SK-N-SH (cell line): ENCODE measurements around the gene TGFB2. TPM values are rescaled to one million over a fixed set of nuclear protein-coding genes. Genes with fewer than 3 reads are reported as not detected.
A peak's percentile ranks its signal among the peaks of the same experiment; 100 is the strongest.

Experiments used
- CTCF ChIA-PET: fragments of 300-600, 350-600 bp; formaldehyde crosslinking; extraction: SDS; loops from one replicate; lab custom pipeline; 2021; lab: Yijun Ruan, JAX
- POLR2A ChIA-PET: fragments of 350-600 bp; sonication (Branson Sonifier 250); formaldehyde crosslinking; extraction: SDS; loops from one replicate; lab custom pipeline; 2020; ENCODE audit warnings: antibody characterized with exemption, inconsistent platforms; lab: Yijun Ruan, JAX
- DNase-seq: peaks from one replicate; pipeline ENCODE4 v3.0.0; 2012
- H2AFZ ChIP-seq: fragments of 200-600 bp; sonication (generic); 2 replicates; pipeline ENCODE4 v1.8.1; 2016; ENCODE audit warnings: antibody characterized with exemption, mild to moderate bottlenecking, low read depth
- H3F3A ChIP-seq: fragments of 200-600 bp; sonication (generic); replicated peaks from 2 replicates; pipeline ENCODE3; 2016; ENCODE audit warnings: antibody characterized with exemption, mild to moderate bottlenecking; ENCODE audit not compliant: insufficient read depth
- H3K27ac ChIP-seq, 2 experiments: fragments of 200-500 bp in 1 of 2; fragments of 200-600 bp in 1 of 2; sonication (Bioruptor generic) in 1 of 2; sonication (generic), shearing (Covaris generic) in 1 of 2; 2 replicates each; pipeline versions ENCODE4 v1.5.1 to v1.6.1; 2014 to 2016; ENCODE audit warnings: low read depth in 2 of 2, inconsistent platforms in 1 of 2, low read length in 1 of 2, mild to moderate bottlenecking in 1 of 2, mixed read lengths in 1 of 2
- H3K27me3 ChIP-seq: fragments of 200-600 bp; sonication (generic), shearing (Covaris generic); 2 replicates; pipeline ENCODE4 v1.6.1; 2016; ENCODE audit warnings: mixed run types; ENCODE audit not compliant: insufficient read depth
- H3K36me3 ChIP-seq, 2 experiments: fragments of 200-500 bp in 1 of 2; fragments of 200-600 bp in 1 of 2; sonication (Bioruptor generic) in 1 of 2; sonication (generic) in 1 of 2; replicated peaks in 1 of 2; 2 replicates each; pipeline versions ENCODE3 to v1.5.1; 2014 to 2016; ENCODE audit warnings: low read length in 1 of 2, mild to moderate bottlenecking in 1 of 2; ENCODE audit not compliant: insufficient read depth in 2 of 2, control insufficient read depth in 1 of 2
- H3K4me1 ChIP-seq, 2 experiments: fragments of 200-500 bp in 1 of 2; fragments of 200-600 bp in 1 of 2; sonication (Bioruptor generic) in 1 of 2; sonication (generic), shearing (Covaris generic) in 1 of 2; 2 replicates each; pipeline versions ENCODE4 v1.5.1 to v1.6.1; 2014 to 2016; ENCODE audit warnings: low read depth in 1 of 2, low read length in 1 of 2, mixed run types in 1 of 2; ENCODE audit not compliant: insufficient read depth in 2 of 2, control insufficient read depth in 1 of 2
- H3K4me2 ChIP-seq: fragments of 200-600 bp; sonication (generic), shearing (Covaris generic); 2 replicates; pipeline ENCODE4 v1.6.1; 2017; ENCODE audit warnings: mixed run types
- H3K4me3 ChIP-seq, 2 experiments: fragments of 200-500 bp in 1 of 2; fragments of 200-600 bp in 1 of 2; sonication (Bioruptor generic) in 1 of 2; sonication (generic), shearing (Covaris generic) in 1 of 2; 2 replicates each; pipeline versions ENCODE4 v1.5.1 to v1.8.1; 2014 to 2016; ENCODE audit warnings: low read depth in 2 of 2, inconsistent platforms in 1 of 2, low read length in 1 of 2, mild to moderate bottlenecking in 1 of 2, mixed read lengths in 1 of 2, moderate library complexity in 1 of 2
- H3K79me2 ChIP-seq: fragments of 200-600 bp; sonication (generic); 2 replicates; pipeline ENCODE4 v1.8.1; 2017; ENCODE audit warnings: mild to moderate bottlenecking; ENCODE audit not compliant: insufficient read depth
- H3K9ac ChIP-seq: fragments of 200-600 bp; sonication (generic); 2 replicates; pipeline ENCODE4 v1.6.1; 2017; ENCODE audit warnings: mixed run types
- H3K9me2 ChIP-seq: fragments of 200-600 bp; sonication (generic); 2 replicates; pipeline ENCODE4 v1.6.1; 2017; ENCODE audit warnings: mixed run types
- H3K9me3 ChIP-seq: fragments of 200-600 bp; sonication (generic); 2 replicates; pipeline ENCODE4 v1.6.1; 2017; ENCODE audit warnings: mixed run types, mild to moderate bottlenecking, moderate library complexity
- H4K20me1 ChIP-seq: fragments of 200-600 bp; sonication (generic); 2 replicates; pipeline ENCODE4 v1.6.1; 2017; ENCODE audit warnings: mild to moderate bottlenecking, mixed run types; ENCODE audit not compliant: insufficient read depth
- CHD2 ChIP-seq: fragments of 150-350 bp; IDR thresholded peaks from 2 replicates; pipeline ENCODE4 v1.6.1; 2018; ENCODE audit warnings: low read length; ENCODE audit not compliant: partially characterized antibody
- FOXJ3 ChIP-seq: sonication (generic); formaldehyde crosslinking; IDR thresholded peaks from 2 replicates; pipeline ENCODE4 v1.5.1; 2020; ENCODE audit warnings: mild to moderate bottlenecking, missing genetic modification reagents
- FOXM1 ChIP-seq: IDR thresholded peaks from 2 replicates; pipeline ENCODE4 v1.4.0; 2012; ENCODE audit warnings: low read depth, mild to moderate bottlenecking
- MXI1 ChIP-seq: IDR thresholded peaks from 2 replicates; pipeline ENCODE4 v1.6.1; 2012; ENCODE audit warnings: mild to moderate bottlenecking, low read depth, low read length, improper control_type of control experiment
- POLR2AphosphoS5 ChIP-seq: IDR thresholded peaks from 2 replicates; pipeline ENCODE4 v1.6.1; 2012; ENCODE audit warnings: low read depth, low read length
- RCOR1 ChIP-seq: fragments of 150-350 bp; IDR thresholded peaks from 2 replicates; pipeline ENCODE4 v1.6.1; 2017; ENCODE audit warnings: antibody characterized with exemption, low read length
- RXRA ChIP-seq: IDR thresholded peaks from 2 replicates; pipeline ENCODE4 v1.4.0; 2012; ENCODE audit warnings: low read depth, mild to moderate bottlenecking, borderline replicate concordance
- USF1 ChIP-seq: IDR thresholded peaks from 2 replicates; pipeline ENCODE4 v1.4.0; 2012; ENCODE audit warnings: low read depth, borderline replicate concordance
- USF2 ChIP-seq: fragments of 150-350 bp; IDR thresholded peaks from 2 replicates; pipeline ENCODE4 v1.6.1; 2017; ENCODE audit warnings: antibody characterized with exemption, low read length, low read depth, borderline replicate concordance
- WGBS: methylation state at CpG from one replicate; pipeline ENCODE4 v1.1.6; 2017; ENCODE audit warnings: low lambda C conversion rate; 5-methylcytosine and 5-hydroxymethylcytosine counted together
- polyA plus RNA-seq, 3 experiments: library from polyadenylated mRNA; depleted of rRNA; stranded (reverse); fragments of >200 nt; gene quantifications; 2 replicates each; pipeline ENCODE4 v1.2.3, GENCODE V29; 2012
- TF ChIP-seq, protein P1 (sequence below): IDR thresholded peaks from 2 replicates; pipeline ENCODE4 v1.4.0; 2012; ENCODE audit warnings: low read depth
- TF ChIP-seq, protein P2 (sequence below): IDR thresholded peaks from 2 replicates; pipeline ENCODE4 v1.6.1; 2012; ENCODE audit warnings: mild to moderate bottlenecking, low read depth, low read length, moderate library complexity
- TF ChIP-seq, protein P3 (sequence below): IDR thresholded peaks from 2 replicates; pipeline ENCODE4 v1.4.0; 2012; ENCODE audit warnings: low read depth, borderline replicate concordance

Gene TGFB2
- polyA plus RNA-seq (2012; rRNA removed) = 2.4 and 3.8 TPM in 2 replicates
- 4.0 and 5.1 TPM in 2 replicates for polyA plus RNA-seq (2012; cell fraction: cytosol; rRNA removed)
- polyA plus RNA-seq (2012; cell fraction: nucleus; rRNA removed) = 2.6 and 7.2 TPM in 2 replicates

DNA sequence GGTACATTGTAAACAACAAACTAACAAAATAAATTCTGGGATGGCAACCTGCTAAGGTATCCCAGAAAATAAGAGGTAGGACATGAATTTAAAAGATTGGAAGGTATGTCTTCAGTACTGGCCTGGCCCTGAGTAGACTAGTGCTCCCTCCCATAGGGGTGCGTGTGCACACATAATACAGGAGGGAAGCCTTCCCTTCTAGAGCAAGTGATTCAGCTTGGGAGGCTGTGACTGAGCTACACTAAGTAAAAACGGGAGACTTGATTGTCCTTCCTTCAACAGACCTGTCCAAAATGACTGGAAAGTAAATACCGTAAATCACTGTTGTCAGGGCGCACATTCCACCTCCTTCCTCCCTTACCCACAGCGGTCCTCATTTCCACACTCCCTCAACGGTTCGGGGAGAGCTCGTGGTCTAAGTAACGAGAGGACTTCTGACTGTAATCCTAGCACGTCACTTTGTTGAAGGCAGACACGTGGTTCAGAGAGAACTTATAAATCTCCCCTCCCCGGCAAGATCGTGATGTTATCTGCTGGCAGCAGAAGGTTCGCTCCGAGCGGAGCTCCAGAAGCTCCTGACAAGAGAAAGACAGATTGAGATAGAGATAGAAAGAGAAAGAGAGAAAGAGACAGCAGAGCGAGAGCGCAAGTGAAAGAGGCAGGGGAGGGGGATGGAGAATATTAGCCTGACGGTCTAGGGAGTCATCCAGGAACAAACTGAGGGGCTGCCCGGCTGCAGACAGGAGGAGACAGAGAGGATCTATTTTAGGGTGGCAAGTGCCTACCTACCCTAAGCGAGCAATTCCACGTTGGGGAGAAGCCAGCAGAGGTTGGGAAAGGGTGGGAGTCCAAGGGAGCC is at the start of gene TGFB2:
Gene TGFB2, plus strand, starts transcription at position 523 of the 859 bp plus-strand sequence. CDS start 1,366 bp downstream, outside the sequence.
- Histone ChIP-seq H3F3A (no peaks in the 10 kb centered on the region), H4K20me1 (no peaks in the 10 kb centered on the region), H3K36me3 (peaks cover 0 to 6% of the 10 kb centered on the region in 2 experiments), H3K79me2 (no peaks in the 10 kb centered on the region), H3K9me2 (no peaks in the 10 kb centered on the region), H3K9me3 (no peaks in the 10 kb centered on the region)
- DNase-seq = no peak
- CTCF ChIA-PET = interaction anchor here (0.7 to 4.7 kb wide), 6 partner anchors 15 to 1468 kb away, joined by 3 to 22 read pairs (median 5); no protein-coding TSS in a partner anchor
- 46% methylated on average over 22 of the region's 22 CpGs for WGBS
- TF ChIP-seq, protein P1, sequence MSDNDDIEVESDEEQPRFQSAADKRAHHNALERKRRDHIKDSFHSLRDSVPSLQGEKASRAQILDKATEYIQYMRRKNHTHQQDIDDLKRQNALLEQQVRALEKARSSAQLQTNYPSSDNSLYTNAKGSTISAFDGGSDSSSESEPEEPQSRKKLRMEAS = peak; percentile 80
- TF ChIP-seq RXRA (no peak), MXI1 (0 out of 2 replicates have a peak, but pooled peaks have one; percentile 9), POLR2AphosphoS5 (peak; percentile 74), USF1 (peak; percentile 54; the same call in 1 of the 2 replicates)
- TF ChIP-seq, protein P2, sequence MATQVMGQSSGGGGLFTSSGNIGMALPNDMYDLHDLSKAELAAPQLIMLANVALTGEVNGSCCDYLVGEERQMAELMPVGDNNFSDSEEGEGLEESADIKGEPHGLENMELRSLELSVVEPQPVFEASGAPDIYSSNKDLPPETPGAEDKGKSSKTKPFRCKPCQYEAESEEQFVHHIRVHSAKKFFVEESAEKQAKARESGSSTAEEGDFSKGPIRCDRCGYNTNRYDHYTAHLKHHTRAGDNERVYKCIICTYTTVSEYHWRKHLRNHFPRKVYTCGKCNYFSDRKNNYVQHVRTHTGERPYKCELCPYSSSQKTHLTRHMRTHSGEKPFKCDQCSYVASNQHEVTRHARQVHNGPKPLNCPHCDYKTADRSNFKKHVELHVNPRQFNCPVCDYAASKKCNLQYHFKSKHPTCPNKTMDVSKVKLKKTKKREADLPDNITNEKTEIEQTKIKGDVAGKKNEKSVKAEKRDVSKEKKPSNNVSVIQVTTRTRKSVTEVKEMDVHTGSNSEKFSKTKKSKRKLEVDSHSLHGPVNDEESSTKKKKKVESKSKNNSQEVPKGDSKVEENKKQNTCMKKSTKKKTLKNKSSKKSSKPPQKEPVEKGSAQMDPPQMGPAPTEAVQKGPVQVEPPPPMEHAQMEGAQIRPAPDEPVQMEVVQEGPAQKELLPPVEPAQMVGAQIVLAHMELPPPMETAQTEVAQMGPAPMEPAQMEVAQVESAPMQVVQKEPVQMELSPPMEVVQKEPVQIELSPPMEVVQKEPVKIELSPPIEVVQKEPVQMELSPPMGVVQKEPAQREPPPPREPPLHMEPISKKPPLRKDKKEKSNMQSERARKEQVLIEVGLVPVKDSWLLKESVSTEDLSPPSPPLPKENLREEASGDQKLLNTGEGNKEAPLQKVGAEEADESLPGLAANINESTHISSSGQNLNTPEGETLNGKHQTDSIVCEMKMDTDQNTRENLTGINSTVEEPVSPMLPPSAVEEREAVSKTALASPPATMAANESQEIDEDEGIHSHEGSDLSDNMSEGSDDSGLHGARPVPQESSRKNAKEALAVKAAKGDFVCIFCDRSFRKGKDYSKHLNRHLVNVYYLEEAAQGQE = 0 out of 2 replicates have a peak, but pooled peaks have one; percentile 23
- TF ChIP-seq, all 33 proteins: peak for 5
- Histone ChIP-seq H2AFZ (peak within 1 kb of the TSS; percentile 75; the same call in 1 of the 2 replicates), H3K27ac (peak within 1 kb of the TSS; percentile 29 to 32; a peak in 3 of 4 replicates), H3K4me1 (peaks cover 7 to 24% of the 10 kb centered on the region in 2 experiments; a peak in 2 of 4 replicates), H3K4me3 (peak within 1 kb of the TSS; percentile 52 to 57), H3K9ac (peak within 1 kb of the TSS; percentile 61), H3K4me2 (peak within 1 kb of the TSS; percentile 73), H3K27me3 (no peaks in the 10 kb centered on the region)
- POLR2A ChIA-PET = no interaction called here

GRCh38 chr1:218296162-218296561 is 49.0 kb upstream of the TGFB2 start:
- H3K36me3 ChIP-seq = peaks cover 0 to 3% of the 10 kb centered on the region in 2 experiments
- H3F3A ChIP-seq = no peaks in the 10 kb centered on the region
- no peak for DNase-seq
- ChIA-PET POLR2A (no interaction called here), CTCF (interaction anchor here (2.7 kb wide), 1 partner anchor 34 kb away, joined by 11 read pairs; no protein-coding TSS in a partner anchor)
- no peak overlapping the region for H3K27ac ChIP-seq
- H3K4me1 ChIP-seq = peaks cover 4 to 6% of the 10 kb centered on the region in 2 experiments; a peak in 2 of 4 replicates
- no peaks in the 10 kb centered on the region for H3K27me3 ChIP-seq
- no peak overlapping the region for H2AFZ ChIP-seq
- H3K79me2 ChIP-seq = peaks cover 33% of the 10 kb centered on the region
- H3K9ac ChIP-seq = no peak overlapping the region
- no peaks in the 10 kb centered on the region for H3K9me2 ChIP-seq
- WGBS = 97% methylated on average over 2 of the region's 2 CpGs
- H4K20me1 ChIP-seq = no peaks in the 10 kb centered on the region
- H3K4me3 ChIP-seq = no peak overlapping the region
- TF ChIP-seq CHD2 (no peak), FOXM1 (no peak), FOXJ3 (no peak), RCOR1 (no peak), USF2 (no peak)
- TF ChIP-seq, protein P3, sequence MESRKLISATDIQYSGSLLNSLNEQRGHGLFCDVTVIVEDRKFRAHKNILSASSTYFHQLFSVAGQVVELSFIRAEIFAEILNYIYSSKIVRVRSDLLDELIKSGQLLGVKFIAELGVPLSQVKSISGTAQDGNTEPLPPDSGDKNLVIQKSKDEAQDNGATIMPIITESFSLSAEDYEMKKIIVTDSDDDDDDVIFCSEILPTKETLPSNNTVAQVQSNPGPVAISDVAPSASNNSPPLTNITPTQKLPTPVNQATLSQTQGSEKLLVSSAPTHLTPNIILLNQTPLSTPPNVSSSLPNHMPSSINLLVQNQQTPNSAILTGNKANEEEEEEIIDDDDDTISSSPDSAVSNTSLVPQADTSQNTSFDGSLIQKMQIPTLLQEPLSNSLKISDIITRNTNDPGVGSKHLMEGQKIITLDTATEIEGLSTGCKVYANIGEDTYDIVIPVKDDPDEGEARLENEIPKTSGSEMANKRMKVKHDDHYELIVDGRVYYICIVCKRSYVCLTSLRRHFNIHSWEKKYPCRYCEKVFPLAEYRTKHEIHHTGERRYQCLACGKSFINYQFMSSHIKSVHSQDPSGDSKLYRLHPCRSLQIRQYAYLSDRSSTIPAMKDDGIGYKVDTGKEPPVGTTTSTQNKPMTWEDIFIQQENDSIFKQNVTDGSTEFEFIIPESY = no peak
- no peaks in the 10 kb centered on the region for H3K9me3 ChIP-seq
- no peak overlapping the region for H3K4me2 ChIP-seq
